ENCODE measurements around the gene YWHAQ. TPM values are rescaled to one million over a fixed set of nuclear protein-coding genes. Genes with fewer than 3 reads are reported as not detected.
"Not testable (repeated sequence)": the region's sequence is repeated elsewhere in the genome, so short reads cannot be mapped to it uniquely, and the experiment has no call there.

YWHAQ gene
- total RNA-seq, 2 donors from 2014 or later = 139 to 204 TPM

DNA sequence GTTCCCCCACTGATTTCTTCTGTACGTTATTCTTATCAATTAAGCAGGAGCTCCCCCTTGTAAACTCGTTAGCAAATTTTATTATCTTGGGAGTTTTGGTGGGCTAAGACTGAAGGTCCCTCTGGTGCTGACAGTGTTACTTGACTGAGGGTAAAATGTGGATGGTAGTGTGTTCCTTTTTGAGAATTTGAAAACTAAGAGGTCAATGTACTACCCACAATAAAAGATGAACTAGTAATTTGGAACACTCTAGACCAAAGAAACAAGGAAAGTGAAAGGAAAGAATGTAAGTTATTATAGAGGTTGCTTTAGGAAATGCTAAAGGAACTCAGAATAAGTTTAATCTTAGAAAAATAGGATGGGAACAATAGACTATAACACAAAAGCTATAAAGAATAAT is 35.1 kb downstream of the YWHAQ start:
- H3K4me1 ChIP-seq = peaks cover 0 to 33% of the 10 kb centered on the region in 2 donors

DNA sequence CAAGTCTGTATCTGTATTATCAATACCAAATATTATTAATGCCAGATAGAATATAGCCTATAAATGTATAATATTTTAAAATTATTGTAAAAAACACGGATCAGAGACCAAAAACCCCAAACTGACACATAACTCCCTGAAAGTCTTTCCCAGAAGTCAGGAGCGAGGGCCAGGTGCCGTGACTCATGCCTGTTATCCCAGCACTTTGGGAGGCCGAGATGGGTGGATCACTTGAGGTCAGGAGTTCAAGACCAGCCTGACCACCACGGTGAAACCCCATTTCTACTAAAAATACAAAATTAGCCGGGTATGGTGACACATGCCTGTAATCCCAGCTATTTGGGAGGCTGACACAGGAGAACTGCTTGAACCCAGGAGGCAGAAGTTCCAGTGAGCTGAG is 35.5 kb downstream of the YWHAQ start:
- not testable (repeated sequence) for H3K27me3 ChIP-seq; H3K4me3 ChIP-seq; DNase-seq (ENCODE audit: low spot score)
- peaks cover 20% of the 10 kb centered on the region for H3K36me3 ChIP-seq
- peaks cover 0 to 33% of the 10 kb centered on the region in 2 donors for H3K4me1 ChIP-seq
- peaks cover 0 to 18% of the 10 kb centered on the region in 2 donors for H3K9me3 ChIP-seq
- H3K27ac ChIP-seq = peak overlapping the region in 1 of 2 donors; percentile 54

More for the DNA sequence above, 35.1 kb downstream of the YWHAQ start:
- no peaks in the 10 kb centered on the region for H3K27me3 ChIP-seq
- H3K27ac ChIP-seq = no peak overlapping the region
- TF ChIP-seq, protein P1, sequence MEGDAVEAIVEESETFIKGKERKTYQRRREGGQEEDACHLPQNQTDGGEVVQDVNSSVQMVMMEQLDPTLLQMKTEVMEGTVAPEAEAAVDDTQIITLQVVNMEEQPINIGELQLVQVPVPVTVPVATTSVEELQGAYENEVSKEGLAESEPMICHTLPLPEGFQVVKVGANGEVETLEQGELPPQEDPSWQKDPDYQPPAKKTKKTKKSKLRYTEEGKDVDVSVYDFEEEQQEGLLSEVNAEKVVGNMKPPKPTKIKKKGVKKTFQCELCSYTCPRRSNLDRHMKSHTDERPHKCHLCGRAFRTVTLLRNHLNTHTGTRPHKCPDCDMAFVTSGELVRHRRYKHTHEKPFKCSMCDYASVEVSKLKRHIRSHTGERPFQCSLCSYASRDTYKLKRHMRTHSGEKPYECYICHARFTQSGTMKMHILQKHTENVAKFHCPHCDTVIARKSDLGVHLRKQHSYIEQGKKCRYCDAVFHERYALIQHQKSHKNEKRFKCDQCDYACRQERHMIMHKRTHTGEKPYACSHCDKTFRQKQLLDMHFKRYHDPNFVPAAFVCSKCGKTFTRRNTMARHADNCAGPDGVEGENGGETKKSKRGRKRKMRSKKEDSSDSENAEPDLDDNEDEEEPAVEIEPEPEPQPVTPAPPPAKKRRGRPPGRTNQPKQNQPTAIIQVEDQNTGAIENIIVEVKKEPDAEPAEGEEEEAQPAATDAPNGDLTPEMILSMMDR (IDR thresholded peaks at IDR 0.05) = no peak
- DNase-seq (ENCODE audit: low spot score) = no peak
- peaks cover 0 to 23% of the 10 kb centered on the region in 2 donors for H3K9me3 ChIP-seq
- peaks cover 25% of the 10 kb centered on the region for H3K36me3 ChIP-seq
- H3K4me3 ChIP-seq = no peak overlapping the region

DNA sequence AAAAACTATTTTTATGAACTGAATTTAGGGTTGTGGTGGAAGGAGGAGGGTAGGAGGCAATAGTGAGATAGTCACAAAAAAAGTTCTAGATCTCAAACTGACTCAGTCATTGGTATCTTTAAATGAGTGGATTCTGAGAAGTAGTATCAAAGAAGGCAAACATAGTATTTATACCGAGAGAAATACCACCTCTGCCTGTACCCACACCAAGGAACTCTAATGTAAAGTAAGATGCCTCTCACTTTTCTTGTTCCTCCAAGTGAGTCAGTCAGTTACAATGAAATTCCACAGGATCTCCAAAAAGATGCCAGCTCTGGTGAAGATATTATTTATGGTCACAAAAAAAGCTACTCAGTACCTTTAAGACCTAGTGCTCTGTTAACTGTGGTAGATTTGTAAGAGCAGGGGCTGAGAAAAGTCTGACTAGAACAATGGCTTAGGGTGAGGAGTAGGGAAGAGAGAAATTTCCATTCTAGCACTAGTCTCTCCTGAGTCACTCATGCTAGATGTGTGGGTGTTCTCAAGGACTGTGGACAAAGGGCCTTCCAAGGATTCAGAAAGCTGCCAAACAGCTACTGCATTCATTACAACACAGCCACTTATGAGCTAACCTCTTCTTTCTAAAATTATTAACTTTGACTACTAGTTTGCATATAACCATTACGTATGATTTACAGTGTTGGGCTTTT is 36.3 kb downstream of the YWHAQ start:
- Histone ChIP-seq H3K36me3 (peaks cover 13% of the 10 kb centered on the region), H3K4me1 (peaks cover 0 to 33% of the 10 kb centered on the region in 2 donors), H3K4me3 (no peak overlapping the region), H3K27ac (peak overlapping the region; percentile 4 to 54), H3K9me3 (peaks cover 0 to 10% of the 10 kb centered on the region in 2 donors), H3K27me3 (no peaks in the 10 kb centered on the region)
- DNase-seq (ENCODE audit: low spot score) = no peak
- TF ChIP-seq, protein P1 (IDR thresholded peaks at IDR 0.05) = no peak

DNA sequence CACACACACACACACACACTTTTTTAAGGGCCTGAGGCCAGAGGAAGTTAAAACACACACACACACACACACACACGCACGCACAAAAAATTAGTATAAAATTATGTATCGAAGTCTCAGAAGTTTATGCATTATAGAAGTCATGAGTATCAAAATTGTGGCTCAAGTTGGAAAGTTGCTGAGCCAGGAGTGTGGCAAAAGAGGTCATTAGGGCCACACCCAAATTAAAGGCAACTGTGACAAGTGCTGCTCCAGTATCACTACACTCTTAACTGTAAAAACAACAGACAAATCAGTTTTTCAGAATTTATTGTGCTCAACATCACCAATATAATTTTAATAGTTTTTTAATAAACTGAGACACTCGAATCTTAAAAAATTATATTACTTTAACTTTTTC is 36.9 kb downstream of the YWHAQ start:
- H3K4me1 ChIP-seq = peaks cover 0 to 33% of the 10 kb centered on the region in 2 donors
- TF ChIP-seq, protein P1 (IDR thresholded peaks at IDR 0.05) = no peak
- H3K4me3 ChIP-seq = no peak overlapping the region
- peaks cover 0 to 4% of the 10 kb centered on the region in 2 donors for H3K9me3 ChIP-seq
- DNase-seq (ENCODE audit: low spot score) = no peak
- peak overlapping the region in 1 of 2 donors; percentile 54 for H3K27ac ChIP-seq
- no peaks in the 10 kb centered on the region for H3K27me3 ChIP-seq
- H3K36me3 ChIP-seq = peaks cover 8% of the 10 kb centered on the region

DNA sequence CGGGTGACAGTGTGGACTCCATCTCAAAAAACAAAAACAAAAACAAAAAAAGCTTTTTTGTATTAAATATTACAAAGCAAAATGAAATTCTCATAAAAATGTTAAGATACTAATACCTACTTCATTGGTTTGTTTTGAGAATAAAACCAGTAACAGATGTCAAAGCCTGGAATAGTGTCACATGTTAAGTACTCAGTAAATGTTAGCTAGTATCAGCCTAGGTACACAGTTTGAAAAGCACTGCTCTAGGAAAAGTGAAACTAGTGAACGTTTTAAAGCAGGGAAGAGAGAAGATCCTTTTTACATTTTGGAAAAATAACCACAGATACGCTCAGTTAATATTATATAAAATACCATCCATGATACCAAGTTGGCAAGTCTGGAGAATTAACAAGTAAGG is 38.1 kb downstream of the YWHAQ start:
- no peak for DNase-seq (ENCODE audit: low spot score)
- Histone ChIP-seq H3K27ac (no peak overlapping the region), H3K9me3 (no peaks in the 10 kb centered on the region), H3K4me3 (no peak overlapping the region), H3K36me3 (peaks cover 20% of the 10 kb centered on the region), H3K27me3 (no peaks in the 10 kb centered on the region), H3K4me1 (peaks cover 0 to 33% of the 10 kb centered on the region in 2 donors)
- TF ChIP-seq, protein P1 (IDR thresholded peaks at IDR 0.05) = no peak

DNA sequence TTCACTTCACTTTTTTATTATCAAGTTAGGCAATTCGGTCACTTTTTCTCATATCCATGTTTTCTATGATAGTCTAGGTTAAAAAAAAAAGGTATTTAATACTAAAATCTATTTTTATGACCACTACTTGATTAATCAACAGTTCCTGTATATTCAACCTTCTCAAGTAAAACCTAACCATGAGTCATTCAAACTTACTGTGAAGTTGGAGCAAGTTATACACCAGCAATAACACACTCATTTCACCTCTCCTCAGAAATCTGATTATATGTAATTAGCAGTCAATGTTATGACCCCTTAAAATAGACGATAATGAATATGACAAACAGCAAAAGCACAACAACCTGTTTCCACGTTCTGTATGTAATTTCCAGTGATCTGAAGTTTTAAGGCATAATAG is 40.2 kb downstream of the YWHAQ start:
- Histone ChIP-seq H3K4me1 (peaks cover 0 to 23% of the 10 kb centered on the region in 2 donors), H3K36me3 (peaks cover 36% of the 10 kb centered on the region), H3K27ac (no peak overlapping the region), H3K4me3 (no peak overlapping the region), H3K27me3 (no peaks in the 10 kb centered on the region), H3K9me3 (no peaks in the 10 kb centered on the region)
- DNase-seq (ENCODE audit: low spot score) = no peak
- TF ChIP-seq, protein P1 (IDR thresholded peaks at IDR 0.05) = no peak

Measured in right atrium auricular region (tissue), 2 donors.